Ovary (tissue), 9 donors: ENCODE measurements around the gene NRXN3. TPM values are rescaled to one million over a fixed set of nuclear protein-coding genes. Genes with fewer than 3 reads are reported as not detected.

Source experiments
- DNase-seq, 5 donors: peaks; one replicate each; pipeline ENCODE4 v3.0.0-alpha.2; 2019 to 2020
- H3K27ac ChIP-seq, 2 donors: fragments of 200-600 bp; one replicate each; pipeline versions ENCODE4 v1.5.1 to v1.8.0; 2019 to 2022
- H3K27me3 ChIP-seq: fragments of 200-600 bp; one replicate; pipeline ENCODE4 v1.8.0; 2022
- H3K36me3 ChIP-seq: fragments of 200-600 bp; sonication (generic); one replicate; pipeline ENCODE4 v1.5.1; 2019
- H3K4me1 ChIP-seq: one replicate; pipeline ENCODE4 v1.8.1; 2013; ENCODE audit warnings: mild to moderate bottlenecking, moderate library complexity; ENCODE audit not compliant: insufficient read depth
- H3K4me3 ChIP-seq: fragments of 200-600 bp; sonication (generic); one replicate; pipeline ENCODE4 v1.5.1; 2017
- H3K9me3 ChIP-seq, 2 donors: fragments of 200-600 bp in 1 of 2; sonication (generic) in 1 of 2; one replicate each; pipeline versions ENCODE4 v1.5.1 to v1.8.1; 2013 to 2019; ENCODE audit warnings: mild to moderate bottlenecking in 1 of 2, moderate library complexity in 1 of 2
- CTCF ChIP-seq, 3 donors: fragments of 450-650 bp in 2 of 3; fragments of 200-600 bp in 1 of 3; IDR thresholded peaks; one replicate each; pipeline versions ENCODE4 v1.5.1 to v1.8.0; 2016 to 2022; ENCODE audit warnings: antibody characterized with exemption in 3 of 3, mild to moderate bottlenecking in 1 of 3
- EP300 ChIP-seq: sonication (generic); formaldehyde crosslinking; IDR thresholded peaks from one replicate; pipeline ENCODE4 v1.6.1; 2017; ENCODE audit warnings: antibody characterized with exemption
- POLR2A ChIP-seq: fragments of 450-650 bp; IDR thresholded peaks from one replicate; pipeline ENCODE4 v1.6.1; 2017; ENCODE audit warnings: antibody characterized with exemption, mild to moderate bottlenecking, moderate library complexity
- WGBS, 3 donors: extraction: QIAGEN DNeasy Blood & Tissue Kit in 1 of 3; methylation state at CpG; one replicate each; pipeline versions ENCODE4 v1.1.5 to v1.1.7; 2013 to 2017; 5-methylcytosine and 5-hydroxymethylcytosine counted together
- intact Hi-C, 4 donors: fragments of 100-400 bp; cut with DNase I; formaldehyde crosslinking; loops; one replicate each; pipeline versions ENCODE4 v1.11.0 to v1.15.1; 2022 to 2023
- polyA plus RNA-seq, 2 donors: library from polyadenylated mRNA; stranded (reverse); fragments of 200-250 nt in 1 of 2; fragments of 350-450 nt in 1 of 2; fragmentation: Illumina TruSeq in 1 of 2; extraction: RNeasy Lipid Tissue Mini Kit (QIAGEN cat#74804) in 1 of 2; gene quantifications; one replicate each; pipeline ENCODE4 v1.2.3, GENCODE V29; 2013 to 2014
- total RNA-seq, 7 donors: library from RNA; depleted of rRNA in 2 of 7; stranded (reverse); fragments of >200 nt in 2 of 7; fragmentation: NEBNext Ultra II Directional in 3 of 7; extraction: Animal tissue kit (Norgen Biotek cat#: 25700) in 3 of 7; gene quantifications; one replicate each; pipeline versions ENCODE4 v1.1.0 to v1.2.4, GENCODE V29; 2016 to 2023
- donor health status: DM: no; HTN: no; CAD: no; lungs with moderate emphysema.
- donor health status: DM: no; HTN: no; CAD: no.
- donor health status: Bipolar disorder and iron deficiency.
- donor health status: DM: yes; HTN: yes; CAD: no.
- donor health status: DM: no; HTN: no; CAD: no.
- donor health status: DM: yes; HTN: yes; CAD: no.

The NRXN3 gene
- total and polyA plus RNA-seq, 9 donors = 0.28 to 6.2 (median 0.82) TPM

DNA sequence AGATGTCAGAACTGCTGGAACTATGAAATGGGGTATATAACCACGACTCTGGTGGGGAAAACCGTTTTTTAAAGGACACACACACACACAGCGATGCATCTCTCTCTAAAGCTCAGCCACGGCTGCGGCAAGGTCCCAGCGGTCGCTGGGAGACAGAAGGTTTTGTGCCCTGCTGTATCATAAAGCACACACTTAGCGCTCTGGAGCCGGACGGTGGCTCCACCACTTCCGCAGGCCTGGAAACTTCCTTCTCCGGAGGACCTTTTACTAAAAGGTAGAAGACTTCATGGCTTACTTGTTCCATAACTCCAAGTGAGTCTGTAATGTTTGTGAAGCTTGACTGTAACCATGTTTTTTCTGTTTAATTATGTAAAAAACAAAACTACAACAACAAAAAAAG is 1691.9 kb downstream of the NRXN3 start:
- WGBS, 3 donors = 93 to 95% (median 94%) methylated on average over 12 of the region's 12 CpGs
- H3K4me3 ChIP-seq = no peak overlapping the region
- intact Hi-C loops = no loop called here

DNA sequence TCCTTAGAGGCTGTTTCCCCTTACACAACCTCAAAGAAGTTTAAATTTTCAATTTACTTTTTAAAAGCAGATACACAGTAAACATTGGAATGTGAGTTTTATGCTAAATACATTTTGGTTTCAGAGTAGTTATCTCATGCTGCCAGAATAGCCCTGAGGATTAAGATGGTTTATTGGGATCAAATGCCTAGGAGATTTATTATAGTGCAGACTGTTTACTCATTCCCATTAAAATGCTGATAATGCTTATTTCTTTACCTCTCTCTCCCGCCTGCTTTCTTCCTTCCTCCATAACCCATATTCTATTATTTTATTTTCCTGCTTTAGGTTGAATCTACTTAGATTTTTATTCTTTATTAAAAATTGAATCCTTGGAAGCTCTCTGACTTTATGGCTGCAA is 1701.0 kb downstream of the NRXN3 start:
- Histone ChIP-seq H3K27me3 (no peaks in the 10 kb centered on the region), H3K27ac (no peak overlapping the region), H3K4me1 (no peaks in the 10 kb centered on the region), H3K4me3 (no peak overlapping the region), H3K9me3 (no peaks in the 10 kb centered on the region), H3K36me3 (no peaks in the 10 kb centered on the region)
- intact Hi-C loops = no loop called here
- TF ChIP-seq POLR2A (no peak), EP300 (no peak), CTCF (IDR thresholded peaks at IDR 0.05) (no peak)
- 54 to 78% (median 63%) methylated on average over 1 of the region's 1 CpG for WGBS, 3 donors
- no peak for DNase-seq

More for the DNA sequence above, 1691.9 kb downstream of the NRXN3 start:
- Histone ChIP-seq H3K4me1 (no peaks in the 10 kb centered on the region), H3K36me3 (no peaks in the 10 kb centered on the region), H3K9me3 (no peaks in the 10 kb centered on the region), H3K27me3 (no peaks in the 10 kb centered on the region), H3K27ac (no peak overlapping the region)
- TF ChIP-seq POLR2A = no peak
- no peak for TF ChIP-seq EP300
- no peak for TF ChIP-seq CTCF (IDR thresholded peaks at IDR 0.05)
- no peak for DNase-seq

GRCh38 chr14:79878229-79878628 is 1708.1 kb downstream of the NRXN3 start:
- intact Hi-C loops = no loop called here
- no peak for DNase-seq
- no peak overlapping the region for H3K27ac ChIP-seq
- no peaks in the 10 kb centered on the region for H3K36me3 ChIP-seq
- H3K4me1 ChIP-seq = no peaks in the 10 kb centered on the region
- no peaks in the 10 kb centered on the region for H3K9me3 ChIP-seq
- H3K4me3 ChIP-seq = no peak overlapping the region
- TF ChIP-seq EP300 (no peak), CTCF (IDR thresholded peaks at IDR 0.05) (no peak)
- no peaks in the 10 kb centered on the region for H3K27me3 ChIP-seq

GRCh38 chr14:79878785-79879184 is 1708.6 kb downstream of the NRXN3 start:
- Histone ChIP-seq H3K4me3 (no peak overlapping the region), H3K27me3 (no peaks in the 10 kb centered on the region), H3K4me1 (no peaks in the 10 kb centered on the region), H3K36me3 (no peaks in the 10 kb centered on the region), H3K27ac (no peak overlapping the region), H3K9me3 (no peaks in the 10 kb centered on the region)
- intact Hi-C loops = no loop called here
- TF ChIP-seq CTCF (IDR thresholded peaks at IDR 0.05) = no peak
- no peak for TF ChIP-seq EP300
- TF ChIP-seq POLR2A = no peak
- WGBS, 3 donors = 62 to 82% (median 69%) methylated on average over 2 of the region's 2 CpGs
- no peak for DNase-seq

DNA sequence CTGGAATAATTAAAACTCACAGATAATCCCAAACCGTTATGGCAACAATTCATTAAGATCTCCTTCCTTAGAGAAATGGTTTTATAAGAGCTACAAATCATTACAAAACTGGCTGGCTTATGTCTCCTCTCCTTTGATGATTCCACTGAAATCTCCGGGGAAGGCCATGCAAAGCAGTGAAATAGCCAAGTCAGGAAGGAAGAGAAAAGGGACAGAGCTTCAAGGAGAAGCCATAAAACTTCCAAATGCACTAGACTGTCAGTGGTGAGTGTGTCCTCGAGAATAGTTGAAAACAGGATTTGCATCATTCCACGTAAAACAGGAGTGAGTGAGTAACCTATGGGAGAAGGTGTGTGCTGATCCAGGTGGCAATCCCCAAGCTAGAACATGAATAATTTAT is 1711.1 kb downstream of the NRXN3 start:
- intact Hi-C loops = no loop called here
- no peak overlapping the region for H3K4me3 ChIP-seq
- H3K27me3 ChIP-seq = no peaks in the 10 kb centered on the region
- WGBS, 3 donors = 26 to 28% (median 28%) methylated on average over 4 of the region's 4 CpGs
- H3K36me3 ChIP-seq = no peaks in the 10 kb centered on the region
- TF ChIP-seq CTCF (IDR thresholded peaks at IDR 0.05) = no peak
- TF ChIP-seq POLR2A = no peak
- TF ChIP-seq EP300 = no peak
- H3K9me3 ChIP-seq = no peaks in the 10 kb centered on the region
- DNase-seq = no peak
- no peak overlapping the region for H3K27ac ChIP-seq
- H3K4me1 ChIP-seq = no peaks in the 10 kb centered on the region
